HG03064 (cell line): ENCODE data around the gene PIK3CA.
"Not testable (repeated sequence)": the region's sequence is repeated elsewhere in the genome, so short reads cannot be mapped to it uniquely, and the experiment has no call there.

Experiments used
- ATAC-seq: cut with Tn5 transposase; IDR thresholded peaks from one replicate; pipeline ENCODE4 v1.9.1; 2021; ENCODE audit warnings: low read depth; ENCODE audit not compliant: unreplicated experiment

Gene PIK3CA

DNA sequence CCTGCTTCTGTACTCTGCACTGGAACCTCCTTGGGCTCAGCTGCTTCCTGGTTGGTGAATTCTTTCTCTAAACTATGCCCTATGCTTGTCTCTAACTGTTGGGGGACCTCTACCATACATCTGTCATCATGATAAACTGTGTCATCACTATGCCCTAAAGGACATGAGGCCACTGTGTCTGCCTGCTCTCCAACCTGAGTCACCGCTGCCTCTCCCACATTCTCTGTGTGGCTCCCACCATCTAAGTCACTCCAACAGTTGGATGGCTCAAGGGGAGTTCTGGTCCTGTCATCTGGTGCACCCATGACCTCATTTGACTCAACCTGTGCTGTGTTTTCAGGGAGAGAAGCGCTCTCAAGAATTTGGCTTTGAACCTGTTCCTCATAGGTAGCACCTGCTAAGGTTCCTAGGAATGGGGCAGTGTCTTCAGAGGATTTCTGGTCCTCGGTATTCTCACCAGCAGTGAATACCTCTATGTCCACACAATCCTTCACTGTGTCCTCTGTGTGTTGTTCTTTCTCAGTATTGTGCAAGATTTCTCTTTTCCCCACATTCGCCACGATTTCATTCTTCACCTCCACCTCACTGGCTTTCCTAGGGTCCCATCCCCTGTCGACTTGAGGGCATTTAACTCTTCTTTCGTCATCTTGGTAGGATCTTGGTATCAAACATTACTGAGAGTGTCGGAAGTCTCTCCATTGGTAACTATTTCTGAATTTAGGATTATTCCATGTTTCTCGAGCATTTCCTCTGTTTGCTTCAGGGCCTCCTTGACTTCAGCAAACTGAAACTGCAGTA lies 112.0 kb downstream of the PIK3CA start:
- not testable (repeated sequence) for ATAC-seq

DNA sequence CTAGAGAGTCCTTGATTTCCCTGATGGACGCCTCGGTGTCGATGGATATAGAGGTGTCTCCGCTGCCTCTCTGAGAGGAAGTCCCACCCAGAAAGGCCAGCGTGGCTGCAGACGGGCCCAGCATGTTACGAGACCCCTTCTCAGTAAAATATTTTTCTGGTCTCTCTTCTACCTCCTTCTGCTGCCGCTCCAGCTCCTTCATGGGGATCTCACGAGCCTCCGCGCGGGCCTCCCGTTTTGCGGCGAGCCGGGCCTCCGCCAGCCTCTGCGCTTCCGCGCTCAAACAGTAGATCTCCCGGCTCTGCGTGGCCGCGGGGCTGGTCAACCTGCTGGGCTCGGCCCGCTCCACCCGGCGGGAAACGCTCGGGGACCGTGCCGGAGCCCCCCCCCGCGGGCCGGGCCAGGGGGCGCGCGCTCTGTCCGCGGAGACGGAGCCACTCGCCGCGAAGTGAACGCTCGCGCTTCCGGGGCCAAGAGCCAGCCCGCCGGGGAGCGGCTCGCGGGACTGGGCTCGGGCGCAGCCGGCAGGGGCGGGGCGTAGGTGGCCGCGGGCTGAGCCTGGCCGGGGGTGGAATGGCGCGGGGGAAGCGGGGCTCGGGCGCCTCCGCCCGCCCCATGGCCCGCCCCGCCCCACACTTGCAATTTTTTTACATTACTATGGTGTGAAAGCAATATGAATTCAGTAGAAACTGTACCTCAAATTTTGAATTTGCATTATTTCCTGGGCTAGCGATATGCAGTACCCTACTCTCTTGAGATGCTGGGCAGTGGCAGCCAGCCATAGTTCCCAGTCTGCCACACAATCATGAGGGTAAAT lies 113.0 kb downstream of the PIK3CA start:
- ATAC-seq = peak; percentile 81

DNA sequence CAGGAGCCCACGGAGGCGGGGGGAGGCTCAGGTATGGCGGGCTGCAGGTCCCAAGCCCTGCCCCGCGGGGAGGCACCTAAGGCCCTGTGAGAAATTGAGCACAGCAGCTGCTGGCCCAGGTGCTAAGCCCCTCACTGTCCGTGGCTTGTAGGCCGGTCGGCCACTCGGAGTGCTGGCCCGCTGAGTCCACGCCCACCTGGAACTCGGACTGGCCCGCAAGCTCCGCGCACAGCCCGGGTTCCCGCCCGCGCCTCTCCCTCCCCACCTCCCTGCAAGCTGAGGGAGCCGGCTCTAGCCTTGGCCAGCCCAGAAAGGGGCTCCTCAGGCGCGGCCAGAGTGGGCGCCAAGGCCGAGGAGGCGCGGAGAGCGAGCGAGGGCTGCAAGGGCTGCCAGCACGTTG lies 115.0 kb downstream of the PIK3CA start:
- ATAC-seq = no peak

DNA sequence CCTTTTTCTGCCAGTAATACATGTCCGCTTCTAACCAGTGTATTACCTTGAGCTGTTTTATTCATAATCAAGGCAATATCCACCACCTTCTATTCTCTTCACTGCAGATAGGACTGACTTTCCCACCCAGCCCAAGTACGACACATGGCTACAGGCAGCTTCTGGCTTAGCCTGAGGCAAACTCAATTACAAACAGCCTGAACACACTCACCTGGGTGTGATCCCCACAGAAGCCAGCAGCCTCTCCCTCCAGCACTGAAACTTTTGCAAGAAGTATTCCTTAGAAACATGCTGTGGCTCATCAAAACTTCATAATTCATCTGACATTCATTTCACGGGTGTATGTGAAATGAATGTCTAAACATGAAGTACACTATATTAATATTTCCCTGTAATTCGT lies 116.3 kb downstream of the PIK3CA start:
- ATAC-seq = no peak

DNA sequence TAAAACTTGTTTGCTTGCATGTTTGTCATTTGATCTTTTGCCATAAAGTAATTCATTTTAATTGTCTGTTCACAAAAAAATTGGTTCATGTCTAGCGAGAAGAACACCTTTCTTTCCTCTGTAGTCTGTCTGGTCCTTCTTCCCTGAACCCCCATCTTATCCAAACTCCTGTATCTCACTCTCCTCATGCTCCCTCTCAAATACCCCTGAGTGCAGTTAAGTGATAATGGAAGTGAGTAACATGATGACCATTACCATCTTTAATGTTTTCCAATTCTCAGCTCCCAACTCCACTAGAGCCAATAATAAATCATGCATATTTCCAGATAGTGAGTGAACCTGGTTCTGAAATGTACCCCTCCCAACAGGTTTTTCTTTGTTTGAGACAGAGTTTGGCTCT lies 116.9 kb downstream of the PIK3CA start:
- no peak for ATAC-seq

DNA sequence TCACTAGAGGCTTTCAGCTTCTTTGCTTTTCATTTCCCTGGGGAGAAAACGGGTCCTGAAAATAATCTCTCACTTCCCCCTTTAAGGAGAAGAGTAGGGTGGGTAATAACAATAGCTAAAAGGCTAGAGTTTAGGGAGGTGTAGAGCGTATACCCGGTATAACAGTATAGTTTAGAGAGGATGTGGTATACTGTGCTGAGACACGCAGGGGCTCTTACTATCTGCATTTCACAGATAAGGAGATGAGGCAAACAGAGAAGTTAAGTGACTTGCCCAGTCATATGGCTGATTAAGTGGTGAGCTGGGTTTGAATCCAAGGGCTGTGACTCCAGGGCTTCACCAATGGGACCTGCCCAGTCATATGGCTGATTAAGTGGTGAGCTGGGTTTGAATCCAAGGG lies 117.7 kb downstream of the PIK3CA start:
- peak; percentile 57 for ATAC-seq

DNA sequence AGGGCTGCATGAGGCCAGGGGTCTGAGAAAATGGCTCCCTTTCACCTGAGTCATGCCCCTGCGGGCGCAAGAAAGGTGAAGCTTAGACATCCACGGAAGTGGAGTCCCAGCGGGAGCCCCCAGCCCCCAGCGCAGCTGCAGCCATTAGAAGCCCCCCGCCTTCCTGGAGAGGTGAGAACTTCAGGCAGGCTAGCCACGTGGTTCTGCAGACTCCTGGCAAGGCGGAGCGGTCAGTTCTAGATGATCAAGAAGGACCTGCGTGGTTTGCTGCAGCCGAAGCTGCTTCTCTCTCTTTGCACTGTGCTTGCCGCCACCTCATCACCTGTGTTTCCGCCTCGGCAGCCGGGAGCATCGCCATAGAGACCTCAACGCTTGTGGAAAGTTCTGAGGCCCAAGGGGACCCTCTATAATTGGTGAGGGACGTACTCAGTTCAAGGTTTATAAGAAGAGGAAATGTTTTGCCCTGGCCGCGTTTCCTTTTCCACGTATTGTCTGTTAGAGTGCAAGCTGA lies 118.6 kb downstream of the PIK3CA start:
- ATAC-seq = no peak

DNA sequence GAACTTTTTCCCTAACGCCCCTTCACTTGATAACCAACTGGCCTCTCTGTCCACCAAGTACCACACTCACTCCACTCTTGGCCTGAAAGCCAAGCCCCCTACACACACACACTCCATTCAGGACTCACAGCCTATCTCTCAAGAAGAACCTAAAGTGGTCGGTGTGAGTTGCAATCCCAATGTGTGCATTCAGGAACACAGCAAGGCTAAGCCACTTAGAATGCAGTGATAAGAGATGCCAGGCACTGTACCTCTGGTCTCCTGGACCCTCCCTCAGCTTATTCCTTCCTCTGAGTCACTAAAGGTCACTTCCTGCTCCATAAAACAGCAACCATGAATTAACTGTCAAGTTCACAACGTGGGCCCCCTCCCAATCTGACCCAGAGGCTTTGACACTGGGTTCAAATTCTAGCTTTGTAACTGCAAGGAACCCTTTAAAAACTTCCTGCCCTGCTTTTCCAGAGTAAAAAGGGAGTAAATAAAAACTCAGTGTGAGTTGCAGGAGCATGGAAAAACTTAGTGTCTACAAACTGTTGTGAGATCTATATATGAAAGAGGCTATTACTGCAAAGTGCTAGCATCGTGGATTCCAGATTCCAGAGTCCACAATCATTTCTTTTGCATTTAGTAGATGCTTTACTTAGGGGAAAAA lies 120.4 kb downstream of the PIK3CA start:
- no peak for ATAC-seq

DNA sequence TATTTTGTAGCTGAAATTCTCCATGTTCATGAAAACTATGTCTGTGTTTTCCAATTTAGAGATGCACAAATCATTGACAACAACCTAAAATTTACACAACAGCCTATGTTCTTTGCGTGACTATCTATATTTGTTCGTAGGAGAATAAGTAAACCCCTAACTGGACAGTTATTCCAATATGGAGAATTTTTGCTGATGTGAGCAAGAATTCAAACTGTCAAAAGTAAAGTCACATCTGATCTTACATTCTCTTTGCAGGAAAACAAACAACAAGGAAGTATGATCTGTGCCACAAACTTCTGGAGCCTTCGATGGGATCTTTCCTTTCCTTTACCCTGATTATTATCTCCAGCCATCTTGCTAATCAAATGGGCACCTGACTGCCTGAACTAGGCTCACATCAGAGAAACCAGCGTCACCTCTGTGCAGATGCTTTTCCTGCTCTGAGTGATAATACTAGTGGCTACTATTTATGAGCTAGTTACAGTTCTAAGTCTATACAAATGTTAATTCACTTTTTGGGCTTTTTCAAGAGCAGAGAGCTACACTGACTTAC lies 121.1 kb downstream of the PIK3CA start:
- no peak for ATAC-seq

DNA sequence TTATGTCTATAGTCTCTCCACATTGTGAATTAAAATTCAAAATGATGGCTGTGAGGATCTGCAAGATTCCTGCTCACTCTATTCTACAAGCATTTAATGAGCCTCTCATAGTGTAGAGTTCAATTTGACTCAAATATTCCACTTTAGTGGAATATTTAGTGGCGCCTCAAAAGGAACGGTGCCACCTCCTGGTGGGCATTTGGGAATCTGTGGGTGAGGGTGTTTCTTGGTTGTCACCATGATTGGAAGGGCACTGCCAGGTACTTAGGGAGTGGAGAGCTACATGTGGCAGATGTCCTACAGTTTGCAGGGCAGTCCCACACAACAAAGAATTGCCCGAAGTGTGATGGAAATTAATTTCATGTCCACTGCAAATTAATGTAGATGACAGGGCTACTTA lies 124.2 kb downstream of the PIK3CA start:
- no peak for ATAC-seq

DNA sequence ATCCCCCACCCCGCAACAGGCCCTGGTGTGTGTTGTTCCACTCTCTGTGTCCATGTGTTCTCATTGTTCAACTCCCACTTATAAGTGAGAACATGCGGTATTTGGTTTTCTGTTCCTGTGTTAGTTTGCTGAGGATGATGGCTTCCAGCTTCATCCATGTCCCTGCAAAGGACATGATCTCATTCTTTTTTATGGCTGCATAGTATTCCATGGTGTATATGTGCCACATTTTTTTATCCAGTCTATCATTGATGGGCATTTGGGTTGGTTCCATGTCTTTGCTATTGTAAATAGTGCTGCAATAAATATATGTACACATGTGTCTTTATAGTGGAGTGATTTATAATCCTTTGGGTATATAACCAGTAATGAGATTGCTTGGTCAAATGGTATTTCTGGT lies 126.3 kb downstream of the PIK3CA start:
- ATAC-seq = not testable (repeated sequence)

DNA sequence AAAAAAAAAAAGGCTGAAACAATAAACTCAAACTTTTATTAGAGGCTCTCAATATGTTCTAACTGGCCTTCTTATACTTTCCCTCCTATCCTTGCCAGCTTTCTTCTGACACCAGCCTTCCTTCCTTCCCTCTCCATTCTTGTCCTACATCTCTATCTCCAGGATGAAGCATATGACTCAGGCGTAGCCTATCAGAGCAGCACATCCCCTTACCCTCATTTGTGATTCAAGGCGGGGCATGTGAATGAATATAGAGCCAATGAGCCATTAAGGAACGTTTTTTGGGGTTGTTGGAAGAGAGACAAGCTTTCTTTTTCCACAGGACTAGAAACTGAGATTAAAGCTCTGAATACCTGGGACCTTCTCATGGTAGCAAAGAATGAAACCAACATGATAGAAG lies 127.8 kb downstream of the PIK3CA start:
- no peak for ATAC-seq

DNA sequence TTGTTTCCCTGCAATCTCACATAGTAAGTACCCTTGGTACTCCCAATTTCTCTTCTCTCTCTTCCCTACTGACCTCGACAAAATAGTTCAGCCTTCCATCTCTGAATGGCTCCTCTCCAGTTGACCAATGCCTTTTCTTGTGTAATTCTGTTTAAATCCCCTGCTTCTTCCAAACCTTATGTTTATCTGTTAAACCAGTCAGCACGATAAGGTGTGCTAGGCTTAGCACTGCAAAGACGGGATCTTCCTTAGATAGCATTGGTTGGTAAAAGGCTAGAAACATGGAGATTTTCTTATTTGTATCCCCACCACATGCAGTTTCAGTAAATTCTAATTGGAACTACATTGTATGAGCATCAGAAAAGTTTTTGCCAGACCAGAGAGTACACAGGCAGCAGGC lies 128.6 kb downstream of the PIK3CA start:
- ATAC-seq = no peak

DNA sequence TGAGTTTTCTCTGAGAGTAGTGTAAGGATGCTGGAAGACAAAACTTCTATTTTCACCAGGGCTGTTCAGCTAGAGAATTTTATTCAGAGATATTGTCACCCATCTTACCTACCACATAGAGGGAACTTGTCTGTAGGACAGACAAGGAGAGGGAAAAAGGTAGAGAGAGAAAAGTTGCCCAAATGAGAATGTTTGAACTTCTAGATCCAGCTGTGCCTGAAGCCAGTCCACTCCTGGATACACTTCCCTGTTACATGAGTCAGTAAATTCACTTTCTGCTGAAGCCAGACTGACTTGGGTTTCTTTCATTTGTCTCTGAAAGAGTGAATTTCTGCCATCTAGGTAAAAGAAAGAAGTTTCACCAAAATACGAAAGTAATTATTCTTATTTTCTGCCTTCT lies 130.0 kb downstream of the PIK3CA start:
- no peak for ATAC-seq

DNA sequence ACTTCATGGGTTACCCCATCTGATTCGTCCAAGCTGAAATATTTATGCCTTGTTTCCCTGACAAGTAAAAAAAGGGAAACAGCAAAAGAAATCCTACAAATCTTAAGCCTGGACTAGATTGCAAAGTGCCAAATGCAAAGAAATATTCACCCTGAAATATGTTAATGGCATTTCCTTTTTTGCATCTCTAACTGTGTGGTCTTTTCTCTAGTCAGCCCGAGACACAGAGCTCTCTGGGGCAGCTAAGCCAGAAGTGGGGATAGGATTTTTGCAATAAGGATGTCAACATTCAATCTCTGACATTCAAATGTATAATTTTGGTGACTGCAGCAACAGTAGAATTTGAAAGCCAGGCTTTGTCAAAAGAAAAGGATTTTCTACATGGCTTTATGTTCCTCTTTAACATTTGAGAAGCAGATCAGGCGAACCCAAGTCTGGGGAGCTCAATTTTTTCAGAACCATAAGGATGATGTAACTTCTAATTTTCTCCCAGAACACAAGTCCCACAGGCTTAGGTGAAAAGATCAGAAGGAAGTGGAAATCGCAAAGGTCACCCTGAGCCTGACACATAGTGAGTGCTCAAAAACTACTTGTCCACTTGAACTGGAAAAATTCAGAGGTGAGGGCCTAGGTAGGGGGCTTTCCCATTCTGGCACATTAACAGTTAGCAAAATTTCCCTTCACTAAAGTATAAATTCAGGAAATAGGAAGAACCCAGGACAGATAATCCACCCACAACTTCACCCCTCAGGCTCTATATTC lies 131.0 kb downstream of the PIK3CA start:
- no peak for ATAC-seq

DNA sequence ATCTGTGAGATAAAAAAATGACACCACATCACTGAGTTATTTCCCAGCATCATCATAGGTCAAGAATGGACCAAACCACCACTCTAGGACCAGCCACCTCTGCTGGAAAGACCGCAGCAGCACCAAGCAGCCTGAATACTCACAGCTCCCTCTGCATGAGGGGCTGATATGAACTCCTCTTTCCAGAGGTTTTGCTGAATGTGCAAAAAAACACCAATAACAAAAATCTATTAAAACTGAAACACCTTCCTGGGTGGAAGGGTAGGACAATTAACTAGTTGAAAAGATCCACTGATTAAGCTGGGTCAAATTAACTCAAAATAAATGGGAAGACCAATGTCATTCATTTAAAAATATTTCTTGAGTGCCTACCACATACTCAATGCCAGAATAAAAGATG lies 131.7 kb downstream of the PIK3CA start:
- no peak for ATAC-seq

DNA sequence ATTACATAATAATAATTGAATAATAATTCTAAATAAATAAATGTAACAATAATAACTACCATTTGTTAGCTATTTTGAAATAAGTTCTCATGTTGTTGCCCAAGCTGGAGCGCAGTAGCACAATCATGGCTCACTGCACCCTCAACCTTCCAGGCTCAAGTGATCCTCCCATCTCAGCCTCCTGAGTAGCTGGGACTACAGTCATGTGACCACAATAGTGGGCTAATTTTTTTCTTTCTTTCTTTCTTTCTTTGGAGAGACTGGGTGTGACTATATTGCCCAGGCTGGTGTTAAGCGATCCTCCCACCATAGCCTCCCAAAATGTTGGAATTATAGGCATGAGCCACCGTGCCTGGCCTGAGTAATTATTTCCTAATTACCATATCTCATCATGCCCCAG lies 133.7 kb downstream of the PIK3CA start:
- ATAC-seq = no peak

DNA sequence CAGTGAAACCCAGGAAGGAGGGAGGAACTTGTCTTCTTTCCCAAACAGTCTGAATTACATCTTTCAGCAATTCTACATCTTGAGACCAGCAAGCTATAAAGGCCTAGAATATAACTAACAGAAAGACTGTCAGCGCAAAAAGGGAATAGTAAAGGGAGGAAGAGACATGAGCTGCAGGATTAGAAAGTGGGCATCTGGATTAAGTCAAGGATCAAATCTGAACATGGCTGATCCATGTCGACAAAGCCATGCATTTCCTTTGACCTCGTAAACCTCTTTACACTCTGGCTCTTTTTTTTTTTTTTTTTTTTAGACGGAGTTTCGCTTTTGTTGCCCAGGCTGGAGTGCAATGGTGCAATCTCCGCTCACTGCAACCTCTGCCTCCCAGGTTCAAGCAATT lies 138.2 kb downstream of the PIK3CA start:
- ATAC-seq = no peak

DNA sequence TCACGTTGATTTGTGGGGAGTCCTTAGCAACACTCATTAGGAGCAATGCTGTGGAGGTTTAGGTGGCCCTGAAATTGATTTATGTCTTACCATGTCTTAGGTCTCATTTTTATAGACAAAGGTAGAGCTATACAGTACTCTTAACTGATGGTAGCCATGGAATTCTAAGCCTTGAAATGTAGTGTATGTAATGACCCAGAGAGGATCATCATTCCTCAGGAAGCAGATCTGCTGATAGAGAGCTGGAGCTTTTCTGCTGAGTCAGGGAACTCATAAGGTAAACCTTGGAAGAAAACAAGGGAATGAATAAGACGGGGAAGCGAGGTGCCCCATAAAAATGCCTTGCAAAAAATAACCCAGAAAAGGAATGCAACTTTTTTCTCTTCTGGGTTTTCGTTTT lies 140.7 kb downstream of the PIK3CA start:
- ATAC-seq = no peak

DNA sequence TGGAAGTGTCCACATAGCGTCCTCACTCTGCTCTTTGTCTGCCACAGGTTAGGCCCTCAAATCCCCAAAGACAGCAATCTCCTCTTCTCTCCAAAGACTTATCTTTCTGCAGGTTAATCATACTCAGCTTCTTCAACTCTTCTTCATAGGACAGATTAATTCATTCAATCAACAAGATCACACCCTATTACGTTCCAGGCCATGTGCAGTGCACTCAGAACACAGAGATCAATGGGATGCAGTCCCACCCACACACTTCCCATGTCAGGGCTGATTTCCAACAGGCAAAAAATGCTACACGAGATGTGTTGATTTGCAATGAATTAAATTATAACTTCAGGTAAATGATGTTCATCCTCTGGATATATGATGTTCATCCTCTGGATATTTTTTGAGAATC lies 141.1 kb downstream of the PIK3CA start:
- no peak for ATAC-seq
